Transverse colon (tissue), 4 donors: ENCODE results near the gene SMIM45.

Source experiments
- DNase-seq: peaks from one replicate; pipeline ENCODE4 v3.0.0-alpha.2; 2019
- H3K27ac ChIP-seq, 4 donors: fragments of 200-600 bp; sonication (generic); 2 replicates each; pipeline ENCODE4 v1.5.1; 2016 to 2018; ENCODE audit warnings: inconsistent platforms in 4 of 4
- H3K27me3 ChIP-seq: fragments of 200-600 bp; sonication (generic); 2 replicates; pipeline ENCODE4 v1.5.1; 2017; ENCODE audit warnings: inconsistent platforms
- H3K36me3 ChIP-seq, 4 donors: fragments of 200-600 bp; sonication (generic); 2 replicates each; pipeline ENCODE4 v1.5.1; 2017 to 2019; ENCODE audit warnings: inconsistent platforms in 4 of 4
- H3K4me1 ChIP-seq, 4 donors: fragments of 200-600 bp; sonication (generic); 2 replicates each; pipeline ENCODE4 v1.5.1; 2017 to 2020; ENCODE audit warnings: inconsistent platforms in 4 of 4
- H3K4me3 ChIP-seq, 4 donors: fragments of 200-600 bp; sonication (generic); 1 replicate in 1 of 4; 2 replicates in 3 of 4; pipeline versions ENCODE4 v1.5.1 to v1.6.1; 2017 to 2019; ENCODE audit warnings: inconsistent platforms in 4 of 4
- H3K9me3 ChIP-seq, 2 donors: fragments of 200-600 bp; sonication (generic); 2 replicates each; pipeline ENCODE4 v1.5.1; 2017 to 2019; ENCODE audit warnings: inconsistent platforms in 2 of 2
- EP300 ChIP-seq: sonication (generic); formaldehyde crosslinking; IDR thresholded peaks from one replicate; pipeline ENCODE4 v1.6.1; 2017; ENCODE audit warnings: antibody characterized with exemption, low read depth
- POLR2A ChIP-seq: fragments of 450-650 bp; IDR thresholded peaks from one replicate; pipeline ENCODE4 v1.6.1; 2016; ENCODE audit warnings: antibody characterized with exemption, mild to moderate bottlenecking, moderate library complexity
- POLR2AphosphoS5 ChIP-seq, 3 donors: sonication (generic); formaldehyde crosslinking; IDR thresholded peaks; one replicate each; pipeline ENCODE4 v1.6.1; 2016; ENCODE audit warnings: antibody characterized with exemption in 3 of 3
- WGBS, 2 donors: methylation state at CpG; one replicate each; pipeline ENCODE4 v1.1.5; 2018; ENCODE audit warnings: low coverage in 1 of 2; 5-methylcytosine and 5-hydroxymethylcytosine counted together
- in situ Hi-C, 4 donors: fragments of 200-750 bp; cut with MboI; loops; one replicate each; pipeline versions ENCODE4 v1.15.0 to v1.15.1; 2017; ENCODE audit warnings: low sequenced_read_pairs in 3 of 4, low pct_ligation_motif_present in 1 of 4, low pct_unique_long_range_greater_than_20kb in 1 of 4
- intact Hi-C: fragments of 100-400 bp; cut with DNase I; formaldehyde crosslinking; loops from one replicate; pipeline ENCODE4 v1.15.1; 2023; ENCODE audit warnings: low total_unique reads
- TF ChIP-seq, protein P1 (sequence below), 5 experiments: fragments of 200-600 bp in 3 of 5; fragments of 450-650 bp in 2 of 5; sonication (generic) in 3 of 5; IDR thresholded peaks; 1 replicate in 2 of 5; 2 replicates in 3 of 5; pipeline ENCODE4 v1.5.1; 2016 to 2017; ENCODE audit warnings: antibody characterized with exemption in 5 of 5, inconsistent platforms in 3 of 5, mild to moderate bottlenecking in 2 of 5, moderate library complexity in 1 of 5

The SMIM45 gene

DNA sequence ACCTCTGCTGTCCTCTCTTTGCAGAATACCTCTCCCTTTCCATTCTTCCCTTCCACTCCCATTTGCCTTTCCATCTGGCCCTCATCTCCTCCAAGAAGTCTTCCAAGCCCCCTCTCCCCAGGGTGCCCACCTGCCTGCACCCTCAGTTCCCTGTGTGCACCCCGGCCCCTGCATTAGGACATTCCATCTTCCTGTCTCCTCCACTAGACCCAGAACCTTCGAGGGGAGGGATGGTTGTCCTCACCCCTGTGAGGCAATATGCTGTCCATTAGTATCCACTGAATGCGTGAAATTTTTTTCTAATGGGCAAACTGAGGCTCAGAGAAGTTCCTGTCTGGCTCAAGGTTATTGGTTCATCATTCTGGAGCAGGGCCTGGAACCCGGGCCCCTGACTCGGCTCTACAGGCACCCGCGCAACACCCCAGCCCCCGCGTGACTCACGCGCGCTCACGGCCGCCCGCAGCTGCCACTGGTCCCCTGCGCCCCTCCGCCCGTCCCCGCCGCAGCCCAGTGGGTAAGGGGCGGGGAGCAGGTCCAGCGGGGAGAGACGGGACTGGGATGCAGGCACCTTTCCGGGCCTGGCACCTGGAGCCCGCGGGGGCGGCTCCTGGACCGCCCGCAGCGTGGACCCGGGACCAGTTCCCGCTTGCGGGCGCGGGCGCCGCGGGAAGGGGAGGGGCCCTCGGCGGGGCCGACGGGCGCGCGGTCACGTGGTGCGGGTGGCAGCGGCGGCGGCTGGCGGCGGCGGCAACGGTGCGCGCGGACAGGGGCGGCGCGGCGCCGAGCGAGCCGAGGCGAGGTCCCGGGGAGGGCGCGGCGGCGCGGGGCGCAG, 24.3 kb downstream of the SMIM45 start:
- H3K9me3 ChIP-seq: no peaks in the 10 kb centered on the region
- H3K4me3 ChIP-seq: peak overlapping the region; percentile 28 to 49 (median 36)

GRCh38 chr22:41976961-41977566, 25.1 kb downstream of the SMIM45 start:
- peaks cover 4 to 11% (median 11%) of the 10 kb centered on the region in 4 donors for H3K4me1 ChIP-seq
- 5% methylated on average over 34 of the region's 46 CpGs; no CpG with 5 or more reads in 1 of the 2 donors for WGBS, 2 donors
- TF ChIP-seq POLR2AphosphoS5 (IDR thresholded peaks at IDR 0.05): no peak
- TF ChIP-seq POLR2A: no peak
- no peak for TF ChIP-seq EP300
- TF ChIP-seq, protein P1, sequence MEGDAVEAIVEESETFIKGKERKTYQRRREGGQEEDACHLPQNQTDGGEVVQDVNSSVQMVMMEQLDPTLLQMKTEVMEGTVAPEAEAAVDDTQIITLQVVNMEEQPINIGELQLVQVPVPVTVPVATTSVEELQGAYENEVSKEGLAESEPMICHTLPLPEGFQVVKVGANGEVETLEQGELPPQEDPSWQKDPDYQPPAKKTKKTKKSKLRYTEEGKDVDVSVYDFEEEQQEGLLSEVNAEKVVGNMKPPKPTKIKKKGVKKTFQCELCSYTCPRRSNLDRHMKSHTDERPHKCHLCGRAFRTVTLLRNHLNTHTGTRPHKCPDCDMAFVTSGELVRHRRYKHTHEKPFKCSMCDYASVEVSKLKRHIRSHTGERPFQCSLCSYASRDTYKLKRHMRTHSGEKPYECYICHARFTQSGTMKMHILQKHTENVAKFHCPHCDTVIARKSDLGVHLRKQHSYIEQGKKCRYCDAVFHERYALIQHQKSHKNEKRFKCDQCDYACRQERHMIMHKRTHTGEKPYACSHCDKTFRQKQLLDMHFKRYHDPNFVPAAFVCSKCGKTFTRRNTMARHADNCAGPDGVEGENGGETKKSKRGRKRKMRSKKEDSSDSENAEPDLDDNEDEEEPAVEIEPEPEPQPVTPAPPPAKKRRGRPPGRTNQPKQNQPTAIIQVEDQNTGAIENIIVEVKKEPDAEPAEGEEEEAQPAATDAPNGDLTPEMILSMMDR (IDR thresholded peaks at IDR 0.05): no peak
- intact Hi-C loops: no loop called here
- H3K27me3 ChIP-seq: peaks cover 59% of the 10 kb centered on the region
- no peaks in the 10 kb centered on the region for H3K9me3 ChIP-seq
- H3K36me3 ChIP-seq: no peaks in the 10 kb centered on the region
- peak overlapping the region in 2 of 4 donors; percentile 37 to 49 for H3K4me3 ChIP-seq
- H3K27ac ChIP-seq: no peak overlapping the region
- DNase-seq: no peak
- in situ Hi-C loops: no loop called here

More for the DNA sequence above, 24.3 kb downstream of the SMIM45 start:
- DNase-seq: peak; percentile 47
- in situ Hi-C loops: no loop called here
- 7 to 22% methylated on average over 3 to 24 of the region's 72 CpGs for WGBS, 2 donors
- Histone ChIP-seq H3K27me3 (peaks cover 66% of the 10 kb centered on the region), H3K4me1 (peaks cover 4 to 11% (median 11%) of the 10 kb centered on the region in 4 donors), H3K36me3 (no peaks in the 10 kb centered on the region), H3K27ac (no peak overlapping the region)
- intact Hi-C loops: no loop called here
- no peak for TF ChIP-seq POLR2AphosphoS5 (IDR thresholded peaks at IDR 0.05)

- no peak for DNase-seq
- intact Hi-C loops (no loop called here), in situ Hi-C loops (no loop called here)
- no peak overlapping the region for H3K27ac ChIP-seq
- no peaks in the 10 kb centered on the region for H3K36me3 ChIP-seq
- WGBS, 2 donors: 100% methylated on average over 1 of the region's 1 CpG; no CpG with 5 or more reads in 1 of the 2 donors
- no peaks in the 10 kb centered on the region for H3K9me3 ChIP-seq
- H3K4me1 ChIP-seq: peaks cover 4 to 11% (median 11%) of the 10 kb centered on the region in 4 donors
- TF ChIP-seq POLR2AphosphoS5 (IDR thresholded peaks at IDR 0.05): no peak
- TF ChIP-seq EP300: no peak
- TF ChIP-seq, protein P1 (IDR thresholded peaks at IDR 0.05): no peak
- no peak for TF ChIP-seq POLR2A
- H3K27me3 ChIP-seq: peaks cover 42% of the 10 kb centered on the region
- H3K4me3 ChIP-seq: no peak overlapping the region
Measured at GRCh38 chr22:41978732-41979131, 26.8 kb downstream of the SMIM45 start.

DNA sequence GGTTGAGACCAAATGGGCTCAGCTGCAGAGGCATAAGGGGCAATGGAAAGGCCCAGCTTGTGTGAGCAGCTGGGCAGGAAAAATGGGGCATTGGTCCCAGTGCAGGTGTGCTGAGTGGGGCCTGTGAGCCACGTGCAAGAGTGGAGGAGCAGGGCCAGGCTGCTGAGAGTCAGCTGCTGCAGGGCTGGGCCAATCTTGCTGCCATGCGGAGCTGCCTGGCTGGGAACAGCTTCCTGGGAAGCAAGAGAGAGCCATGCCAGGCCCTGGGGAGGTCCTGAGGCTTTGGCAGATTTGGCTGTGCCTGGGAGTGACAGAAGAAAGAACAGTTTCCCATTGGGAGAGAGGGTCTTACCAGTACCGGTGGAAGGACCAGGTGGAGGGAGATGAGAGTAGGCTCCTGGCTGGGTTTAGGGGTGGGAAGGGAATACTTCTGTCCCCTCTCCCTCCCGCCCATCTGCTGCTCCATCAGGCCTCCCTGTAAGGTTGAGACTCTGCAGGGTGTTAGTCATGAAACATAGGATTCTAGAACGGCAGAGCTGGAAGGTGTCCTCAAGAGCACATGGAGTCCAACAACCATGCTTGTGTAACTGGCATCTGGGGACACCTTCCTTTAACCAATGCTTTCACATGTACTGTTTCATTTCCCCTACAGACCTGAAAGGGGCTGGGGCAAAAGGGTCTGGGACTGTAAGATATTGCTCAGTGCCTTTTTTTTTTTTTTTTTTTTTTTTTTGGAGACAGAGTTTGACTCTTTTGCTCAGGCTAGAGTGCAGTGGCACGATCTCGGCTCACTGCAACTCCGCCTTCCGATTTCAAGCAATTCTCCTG, 27.7 kb downstream of the SMIM45 start:
- Histone ChIP-seq H3K27ac (no peak overlapping the region), H3K27me3 (peaks cover 33% of the 10 kb centered on the region), H3K4me3 (no peak overlapping the region), H3K4me1 (peaks cover 4 to 11% (median 11%) of the 10 kb centered on the region in 4 donors), H3K9me3 (no peaks in the 10 kb centered on the region), H3K36me3 (no peaks in the 10 kb centered on the region)
- WGBS, 2 donors: 78 to 79% methylated on average over 7 to 9 of the region's 9 CpGs
- intact Hi-C loops (no loop called here), in situ Hi-C loops (no loop called here)
- no peak for DNase-seq
- TF ChIP-seq, protein P1 (IDR thresholded peaks at IDR 0.05): no peak
- no peak for TF ChIP-seq POLR2AphosphoS5 (IDR thresholded peaks at IDR 0.05)
- no peak for TF ChIP-seq EP300
- TF ChIP-seq POLR2A: no peak
